GM18868 (cell line): ENCODE data around the gene SRRM5.
"Not testable (repeated sequence)": the region's sequence is repeated elsewhere in the genome, so short reads cannot be mapped to it uniquely, and the experiment has no call there.

Source experiments
- ATAC-seq: cut with Tn5 transposase; IDR thresholded peaks from one replicate; pipeline ENCODE4 v1.9.1; 2021; ENCODE audit warnings: mild to moderate bottlenecking, moderate library complexity; ENCODE audit not compliant: unreplicated experiment

Gene SRRM5

GRCh38 chr19:43612374-43612773 is 486 bp downstream of the SRRM5 start:
- no peak for ATAC-seq

GRCh38 chr19:43616306-43616705 is 4.4 kb downstream of the SRRM5 start:
- ATAC-seq: no peak

- ATAC-seq: no peak
Observed at GRCh38 chr19:43616954-43617353, 5.1 kb downstream of the SRRM5 start.

- ATAC-seq: peak; percentile 30
Observed at GRCh38 chr19:43618921-43619261, 7.0 kb downstream of the SRRM5 start.

- peak; percentile 75 for ATAC-seq
Observed at GRCh38 chr19:43619262-43620060, 7.6 kb downstream of the SRRM5 start, which contains the start of gene ZNF428. ZNF428 (minus strand) TSS chr19:43619629; CDS start chr19:43614304, 5,325 bp downstream.

GRCh38 chr19:43620061-43621001 is 8.4 kb downstream of the SRRM5 start:
- ATAC-seq: no peak

GRCh38 chr19:43622070-43622469 is 10.2 kb downstream of the SRRM5 start:
- ATAC-seq: no peak

GRCh38 chr19:43622956-43623355 is 11.1 kb downstream of the SRRM5 start:
- ATAC-seq: no peak

GRCh38 chr19:43623889-43624670 is 12.2 kb downstream of the SRRM5 start:
- ATAC-seq: no peak

- ATAC-seq: no peak
Observed at GRCh38 chr19:43624933-43625332, 13.0 kb downstream of the SRRM5 start.

GRCh38 chr19:43625918-43626579 is 14.2 kb downstream of the SRRM5 start:
- ATAC-seq: no peak

- ATAC-seq: no peak
Observed at GRCh38 chr19:43626838-43627237, 14.9 kb downstream of the SRRM5 start.

GRCh38 chr19:43628646-43629326 is 16.9 kb downstream of the SRRM5 start:
- ATAC-seq: no peak

GRCh38 chr19:43631491-43631890 is 19.6 kb downstream of the SRRM5 start:
- no peak for ATAC-seq

GRCh38 chr19:43633520-43633919 is 21.6 kb downstream of the SRRM5 start:
- ATAC-seq: no peak

- ATAC-seq: no peak
Observed at GRCh38 chr19:43634068-43634467, 22.2 kb downstream of the SRRM5 start.

GRCh38 chr19:43634506-43634871 is 22.6 kb downstream of the SRRM5 start:
- no peak for ATAC-seq

GRCh38 chr19:43634872-43635560 is 23.1 kb downstream of the SRRM5 start:
- no peak for ATAC-seq

GRCh38 chr19:43635561-43635940 is 23.7 kb downstream of the SRRM5 start:
- not testable (repeated sequence) for ATAC-seq
